ENCODE data around the gene BBLN.
"Not testable (repeated sequence)": the region's sequence is repeated elsewhere in the genome, so short reads cannot be mapped to it uniquely, and the experiment has no call there.

BBLN gene

GRCh38 chr9:128124451-128124850 lies 35.6 kb upstream of the BBLN start:
- DNase-seq (ENCODE audit: low read depth in 3 of 3, low spot score in 1 of 3) = no peak

- no peak for DNase-seq (ENCODE audit: low read depth in 3 of 3, low spot score in 1 of 3)
Measured at GRCh38 chr9:128124873-128125579, 35.0 kb upstream of the BBLN start.

- no peak for DNase-seq (ENCODE audit: low read depth in 3 of 3, low spot score in 1 of 3)
Measured at GRCh38 chr9:128125580-128126354, 34.3 kb upstream of the BBLN start.

- peak; percentile 44 to 71 (median 57) for DNase-seq (ENCODE audit: low read depth in 3 of 3, low spot score in 1 of 3)
Measured at GRCh38 chr9:128127568-128127989, 32.5 kb upstream of the BBLN start, which contains the start of gene PTGES2. TSS of gene PTGES2 (minus strand) at chr9:128127729. CDS start at chr9:128127717, 12 bp downstream.

GRCh38 chr9:128127990-128128835 lies 31.9 kb upstream of the BBLN start:
- peak; percentile 66 to 78 (median 68) for DNase-seq (ENCODE audit: low read depth in 3 of 3, low spot score in 1 of 3)

GRCh38 chr9:128128836-128129590 lies 31.1 kb upstream of the BBLN start:
- DNase-seq (ENCODE audit: low read depth in 3 of 3, low spot score in 1 of 3) = no peak

GRCh38 chr9:128129976-128130590 lies 30.0 kb upstream of the BBLN start:
- peak in 2 of 3 donors; percentile 10 to 39 for DNase-seq (ENCODE audit: low read depth in 3 of 3, low spot score in 1 of 3)

- DNase-seq (ENCODE audit: low read depth in 3 of 3, low spot score in 1 of 3) = not testable (repeated sequence)
Measured at GRCh38 chr9:128130651-128131050, 29.4 kb upstream of the BBLN start.

GRCh38 chr9:128131346-128131745 lies 28.7 kb upstream of the BBLN start:
- DNase-seq (ENCODE audit: low read depth in 3 of 3, low spot score in 1 of 3) = not testable (repeated sequence)

- DNase-seq (ENCODE audit: low read depth in 3 of 3, low spot score in 1 of 3) = not testable (repeated sequence)
Measured at GRCh38 chr9:128132139-128132538, 27.9 kb upstream of the BBLN start.

GRCh38 chr9:128135561-128135960 lies 24.5 kb upstream of the BBLN start:
- not testable (repeated sequence) for DNase-seq (ENCODE audit: low read depth in 3 of 3, low spot score in 1 of 3)

- DNase-seq (ENCODE audit: low read depth in 3 of 3, low spot score in 1 of 3) = no peak
Measured at GRCh38 chr9:128136816-128137793, 23.0 kb upstream of the BBLN start.

- DNase-seq (ENCODE audit: low read depth in 3 of 3, low spot score in 1 of 3) = no peak
Measured at GRCh38 chr9:128138001-128138400, 22.1 kb upstream of the BBLN start.

- DNase-seq (ENCODE audit: low read depth in 3 of 3, low spot score in 1 of 3) = no peak
Measured at GRCh38 chr9:128139621-128140020, 20.4 kb upstream of the BBLN start.

GRCh38 chr9:128141604-128142003 lies 18.5 kb upstream of the BBLN start:
- no peak for DNase-seq (ENCODE audit: low read depth in 3 of 3, low spot score in 1 of 3)

GRCh38 chr9:128142061-128142460 lies 18.0 kb upstream of the BBLN start:
- DNase-seq (ENCODE audit: low read depth in 3 of 3, low spot score in 1 of 3) = no peak

- DNase-seq (ENCODE audit: low read depth in 3 of 3, low spot score in 1 of 3) = no peak
Measured at GRCh38 chr9:128142596-128142995, 17.5 kb upstream of the BBLN start.

- DNase-seq (ENCODE audit: low read depth in 3 of 3, low spot score in 1 of 3) = no peak
Measured at GRCh38 chr9:128143525-128144238, 16.4 kb upstream of the BBLN start.
